Right atrium auricular region (tissue), 2 donors: Measurements from ENCODE around the gene HES7. TPM values are rescaled to one million over a fixed set of nuclear protein-coding genes. Genes with fewer than 3 reads are reported as not detected.
"Not testable (repeated sequence)": the region's sequence is repeated elsewhere in the genome, so short reads cannot be mapped to it uniquely, and the experiment has no call there.

Experiments
- DNase-seq: peaks from one replicate; pipeline ENCODE4 v3.0.0-alpha.2; 2019; ENCODE audit warnings: low spot score
- H3K27ac ChIP-seq, 2 donors: fragments of 200-600 bp; sonication (generic); 1 replicate in 1 of 2; 2 replicates in 1 of 2; pipeline ENCODE4 v1.5.1; 2016 to 2019
- H3K27me3 ChIP-seq, 2 donors: fragments of 200-600 bp; sonication (generic); one replicate each; pipeline versions ENCODE4 v1.5.1 to v1.6.0; 2017 to 2019
- H3K36me3 ChIP-seq: fragments of 200-600 bp; sonication (generic); one replicate; pipeline ENCODE4 v1.5.1; 2016
- H3K4me1 ChIP-seq, 2 donors: fragments of 200-600 bp; sonication (generic); one replicate each; pipeline versions ENCODE4 v1.5.1 to v1.6.0; 2017 to 2019
- H3K4me3 ChIP-seq, 2 donors: fragments of 200-600 bp; sonication (generic); 1 replicate in 1 of 2; 2 replicates in 1 of 2; pipeline ENCODE4 v1.5.1; 2017 to 2019; ENCODE audit warnings: mild to moderate bottlenecking in 1 of 2, moderate library complexity in 1 of 2
- H3K9me3 ChIP-seq, 2 donors: fragments of 200-600 bp; sonication (generic); one replicate each; pipeline ENCODE4 v1.5.1; 2019
- total RNA-seq, 2 donors: library from RNA; depleted of rRNA; stranded (reverse); fragments of >200 nt; gene quantifications; one replicate each; pipeline ENCODE4 v1.1.0, GENCODE V29; 2016
- TF ChIP-seq, protein P1 (sequence below), 2 donors: fragments of 200-600 bp; sonication (generic); IDR thresholded peaks; one replicate each; pipeline ENCODE4 v1.5.1; 2019; ENCODE audit warnings: antibody characterized with exemption in 2 of 2

Gene HES7
- not detected for total RNA-seq

DNA sequence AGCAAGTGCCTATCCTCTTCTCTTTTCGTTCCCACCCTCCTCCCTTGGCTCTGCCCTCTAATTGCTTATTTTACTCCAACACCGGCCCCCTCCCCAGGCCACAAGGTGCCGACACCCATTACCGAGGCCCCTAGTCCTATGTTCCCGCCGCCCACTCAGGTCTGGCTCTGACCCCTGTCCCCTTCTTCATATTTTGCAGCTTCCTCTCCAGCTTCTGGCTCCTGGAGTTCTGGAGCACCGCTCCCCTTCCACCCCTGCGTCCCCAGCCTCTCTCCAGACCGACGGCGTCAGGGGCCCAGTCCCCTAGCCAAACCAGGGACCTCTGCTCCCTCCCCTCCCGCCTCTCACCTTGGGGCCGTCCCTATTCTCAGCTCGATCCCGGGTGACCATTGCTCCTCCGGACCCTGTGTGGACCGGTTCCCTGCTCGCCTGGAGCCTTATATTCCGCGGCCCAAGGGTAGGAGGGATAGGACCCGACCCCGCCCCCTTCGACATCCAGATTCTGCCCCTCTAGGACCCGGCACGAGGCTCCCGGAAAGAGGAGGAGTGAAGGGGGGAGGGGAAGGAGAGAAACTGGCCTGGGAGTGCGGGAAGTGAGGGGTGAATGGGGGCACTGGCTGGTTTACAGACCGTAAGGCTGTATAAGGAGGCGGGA is at the start of gene HES7:
HES7 (minus strand) TSS at position 412 of the 655 bp plus-strand sequence; CDS start at position 390, 22 bp downstream.
- DNase-seq = no peak
- H3K36me3 ChIP-seq = no peaks in the 10 kb centered on the region
- peak within 1 kb of the TSS; percentile 46 to 71 for H3K27ac ChIP-seq
- H3K4me1 ChIP-seq = peaks cover 0 to 69% of the 10 kb centered on the region in 2 donors
- no peaks in the 10 kb centered on the region for H3K27me3 ChIP-seq
- no peaks in the 10 kb centered on the region for H3K9me3 ChIP-seq
- H3K4me3 ChIP-seq = peak within 1 kb of the TSS; percentile 38 to 63
- TF ChIP-seq, protein P1, sequence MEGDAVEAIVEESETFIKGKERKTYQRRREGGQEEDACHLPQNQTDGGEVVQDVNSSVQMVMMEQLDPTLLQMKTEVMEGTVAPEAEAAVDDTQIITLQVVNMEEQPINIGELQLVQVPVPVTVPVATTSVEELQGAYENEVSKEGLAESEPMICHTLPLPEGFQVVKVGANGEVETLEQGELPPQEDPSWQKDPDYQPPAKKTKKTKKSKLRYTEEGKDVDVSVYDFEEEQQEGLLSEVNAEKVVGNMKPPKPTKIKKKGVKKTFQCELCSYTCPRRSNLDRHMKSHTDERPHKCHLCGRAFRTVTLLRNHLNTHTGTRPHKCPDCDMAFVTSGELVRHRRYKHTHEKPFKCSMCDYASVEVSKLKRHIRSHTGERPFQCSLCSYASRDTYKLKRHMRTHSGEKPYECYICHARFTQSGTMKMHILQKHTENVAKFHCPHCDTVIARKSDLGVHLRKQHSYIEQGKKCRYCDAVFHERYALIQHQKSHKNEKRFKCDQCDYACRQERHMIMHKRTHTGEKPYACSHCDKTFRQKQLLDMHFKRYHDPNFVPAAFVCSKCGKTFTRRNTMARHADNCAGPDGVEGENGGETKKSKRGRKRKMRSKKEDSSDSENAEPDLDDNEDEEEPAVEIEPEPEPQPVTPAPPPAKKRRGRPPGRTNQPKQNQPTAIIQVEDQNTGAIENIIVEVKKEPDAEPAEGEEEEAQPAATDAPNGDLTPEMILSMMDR (IDR thresholded peaks at IDR 0.05) = no peak

DNA sequence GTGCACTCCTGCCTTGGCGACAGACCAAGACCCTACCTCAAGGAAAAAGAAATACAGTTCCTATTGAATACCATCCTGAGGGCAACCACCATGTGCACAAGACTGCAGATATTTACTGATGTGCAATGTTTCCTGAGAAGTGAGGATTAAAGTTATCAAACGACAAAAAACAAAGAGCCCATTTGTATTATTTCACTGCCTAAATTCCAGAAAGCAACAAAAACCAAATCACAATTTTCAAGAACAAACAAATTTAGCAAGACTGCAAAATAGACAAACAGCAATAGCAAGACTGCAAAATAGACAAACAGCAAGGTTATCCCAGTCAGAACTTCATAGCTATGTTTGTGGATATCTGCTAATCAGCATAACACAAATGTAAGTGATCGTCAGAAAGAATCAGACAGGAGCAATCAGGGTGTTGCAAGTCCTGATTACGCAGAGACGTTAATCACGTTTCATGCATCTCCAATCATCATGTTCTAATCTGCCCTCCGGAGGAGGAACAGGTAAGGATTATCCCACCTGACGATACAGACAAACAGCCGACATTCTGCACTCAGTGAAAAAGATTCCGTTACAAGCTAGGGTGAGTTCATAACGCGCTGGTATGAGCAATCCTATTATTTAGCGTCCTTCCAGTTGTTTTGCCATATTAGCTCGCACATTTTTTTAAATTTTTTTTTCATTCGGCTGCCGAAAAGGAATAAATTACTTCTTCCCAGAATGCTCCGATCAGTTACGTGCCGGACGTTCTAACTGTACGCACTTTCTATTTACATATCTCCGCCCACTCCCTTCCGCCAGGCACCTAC is 49.4 kb upstream of the HES7 start:
- H3K4me3 ChIP-seq = peak overlapping the region; percentile 16 to 45
- peaks cover 0 to 34% of the 10 kb centered on the region in 2 donors for H3K4me1 ChIP-seq
- no peaks in the 10 kb centered on the region for H3K36me3 ChIP-seq
- H3K27me3 ChIP-seq = no peaks in the 10 kb centered on the region
- H3K27ac ChIP-seq = peak overlapping the region; percentile 80 to 88
- DNase-seq = no peak
- TF ChIP-seq, protein P1 (IDR thresholded peaks at IDR 0.05) = no peak
- H3K9me3 ChIP-seq = no peaks in the 10 kb centered on the region

DNA sequence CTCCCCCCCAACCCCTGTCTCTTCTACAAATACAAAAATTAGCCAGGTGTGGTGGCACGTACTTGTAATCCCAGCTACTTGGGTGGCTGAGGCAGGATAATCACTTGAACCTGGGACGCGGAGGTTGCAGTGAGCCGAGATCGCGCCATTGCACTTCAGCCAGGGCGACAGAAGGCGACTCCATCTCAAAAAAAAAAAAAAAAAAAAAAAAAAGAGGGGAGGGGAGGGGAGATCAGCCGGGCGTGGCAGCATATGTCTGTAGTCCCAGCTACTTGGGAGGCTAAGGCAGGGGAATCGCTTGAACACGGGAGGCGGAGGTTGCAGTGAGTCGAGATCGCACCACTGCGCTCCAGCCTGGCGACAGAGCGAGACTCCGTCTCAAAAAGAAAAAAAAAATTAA is 46.3 kb upstream of the HES7 start:
- H3K27me3 ChIP-seq, H3K4me3 ChIP-seq, H3K36me3 ChIP-seq, H3K27ac ChIP-seq, H3K9me3 ChIP-seq, DNase-seq: not testable (repeated sequence)
- peaks cover 0 to 16% of the 10 kb centered on the region in 2 donors for H3K4me1 ChIP-seq

DNA sequence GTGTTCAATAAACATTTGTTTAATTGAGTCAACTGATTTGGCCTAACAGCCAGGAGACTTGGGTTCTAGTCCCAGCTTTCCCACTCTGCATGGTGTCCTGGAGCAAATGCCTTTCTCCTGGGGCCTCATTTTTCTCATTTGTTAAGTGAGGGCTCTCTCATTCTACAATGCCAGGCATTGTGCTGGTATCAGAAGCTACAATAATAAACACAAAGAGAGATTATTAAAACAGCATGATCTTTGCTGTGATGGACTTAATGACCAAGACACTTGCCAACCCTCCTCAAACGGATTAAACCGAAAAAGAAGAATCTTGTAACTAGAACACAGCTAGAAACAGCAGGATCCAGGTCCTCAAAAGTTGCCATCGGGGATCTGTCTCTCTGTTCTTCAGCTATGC is 43.6 kb upstream of the HES7 start:
- no peak overlapping the region for H3K4me3 ChIP-seq
- H3K4me1 ChIP-seq = peaks cover 0 to 21% of the 10 kb centered on the region in 2 donors
- no peaks in the 10 kb centered on the region for H3K36me3 ChIP-seq
- DNase-seq = no peak
- H3K9me3 ChIP-seq = no peaks in the 10 kb centered on the region
- no peaks in the 10 kb centered on the region for H3K27me3 ChIP-seq
- H3K27ac ChIP-seq = no peak overlapping the region
- TF ChIP-seq, protein P1 (IDR thresholded peaks at IDR 0.05) = no peak

DNA sequence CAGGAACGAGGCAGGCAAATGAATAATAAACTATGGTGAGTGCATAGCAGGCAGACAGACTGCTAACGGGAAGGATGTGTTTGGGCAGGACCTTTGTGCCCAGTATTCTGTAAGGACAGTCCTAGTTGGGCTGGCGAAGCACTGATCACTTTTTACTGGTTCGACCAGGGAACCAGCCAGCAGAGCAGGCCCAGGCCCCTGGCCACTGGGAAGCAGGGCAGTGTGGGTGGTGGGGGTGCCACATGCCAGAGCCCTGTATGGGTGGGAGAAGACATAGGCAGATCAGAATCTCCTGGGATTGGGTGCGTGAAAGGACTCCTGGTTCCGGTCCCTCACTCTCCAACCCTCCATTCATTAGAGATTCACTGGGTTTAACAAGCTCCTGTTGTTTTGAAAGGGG is 42.8 kb upstream of the HES7 start:
- Histone ChIP-seq H3K27me3 (no peaks in the 10 kb centered on the region), H3K4me3 (no peak overlapping the region), H3K4me1 (peaks cover 0 to 24% of the 10 kb centered on the region in 2 donors), H3K27ac (no peak overlapping the region), H3K9me3 (no peaks in the 10 kb centered on the region), H3K36me3 (no peaks in the 10 kb centered on the region)
- no peak for DNase-seq
- TF ChIP-seq, protein P1 (IDR thresholded peaks at IDR 0.05) = no peak

DNA sequence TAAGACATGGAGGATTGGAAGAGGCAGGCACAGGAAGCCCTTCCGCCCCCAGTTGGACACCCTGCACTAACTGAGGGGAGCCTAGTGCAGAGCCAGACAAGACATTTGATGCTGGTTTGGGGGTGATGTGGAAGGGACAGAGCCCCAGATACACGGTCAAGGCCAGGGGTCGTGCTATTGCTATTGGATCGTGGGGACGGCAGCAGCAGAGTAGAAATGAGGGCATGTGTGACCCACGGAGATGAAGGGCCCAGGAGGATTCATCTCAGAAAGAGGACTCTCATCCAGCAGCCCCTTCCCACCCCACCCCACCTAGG is 40.9 kb upstream of the HES7 start:
- DNase-seq = no peak

More for the DNA sequence above, 40.9 kb upstream of the HES7 start:
- peaks cover 0 to 38% of the 10 kb centered on the region in 2 donors for H3K4me1 ChIP-seq
- H3K27me3 ChIP-seq = no peaks in the 10 kb centered on the region
- H3K36me3 ChIP-seq = peaks cover 16% of the 10 kb centered on the region
- no peaks in the 10 kb centered on the region for H3K9me3 ChIP-seq
- TF ChIP-seq, protein P1 (IDR thresholded peaks at IDR 0.05) = no peak
- peak overlapping the region; percentile 99 for H3K27ac ChIP-seq
- H3K4me3 ChIP-seq = peak overlapping the region in 1 of 2 donors; percentile 97
